Psoas muscle (tissue), 8 donors: ENCODE results near the gene FBXW8. TPM values are rescaled to one million over a fixed set of nuclear protein-coding genes. Genes with fewer than 3 reads are reported as not detected.

ENCODE experiments used
- ATAC-seq, 4 donors: fragments of 200-7000 bp; cut with Tn5 transposase; one replicate each; pipeline ENCODE4 v1.9.1; 2020; ENCODE audit warnings: moderate library complexity in 3 of 4, mild to moderate bottlenecking in 2 of 4
- DNase-seq, 2 donors: peaks; one replicate each; pipeline ENCODE4 v3.0.0-alpha.2; 2020
- H3K27ac ChIP-seq: fragments of 200-600 bp; one replicate; pipeline ENCODE4 v1.8.0; 2022
- H3K27me3 ChIP-seq, 3 donors: fragments of 200-600 bp in 1 of 3; one replicate each; pipeline versions ENCODE4 v1.6.1 to v1.8.0; 2013 to 2022; ENCODE audit warnings: low read length in 2 of 3, mild to moderate bottlenecking in 2 of 3, moderate library complexity in 1 of 3; ENCODE audit not compliant: insufficient read depth in 3 of 3
- H3K36me3 ChIP-seq, 2 donors: fragments of 200-600 bp in 1 of 2; one replicate each; pipeline versions ENCODE4 v1.6.1 to v1.8.0; 2013 to 2022; ENCODE audit warnings: low read depth in 1 of 2, mild to moderate bottlenecking in 1 of 2, moderate library complexity in 1 of 2; ENCODE audit not compliant: insufficient read depth in 1 of 2
- H3K4me1 ChIP-seq: fragments of 200-600 bp; one replicate; pipeline ENCODE4 v1.8.0; 2022
- H3K4me3 ChIP-seq: fragments of 200-600 bp; one replicate; pipeline ENCODE4 v1.8.0; 2022; ENCODE audit warnings: mild to moderate bottlenecking
- H3K9me3 ChIP-seq: fragments of 200-600 bp; one replicate; pipeline ENCODE4 v1.8.0; 2022
- CTCF ChIP-seq: fragments of 200-600 bp; IDR thresholded peaks from one replicate; pipeline ENCODE4 v1.8.0; 2022; ENCODE audit warnings: antibody characterized with exemption
- WGBS, 3 donors: extraction: QIAGEN DNeasy Blood & Tissue Kit; methylation state at CpG; one replicate each; pipeline versions ENCODE4 v1.1.6 to v1.1.7; 2013; 5-methylcytosine and 5-hydroxymethylcytosine counted together
- intact Hi-C, 2 donors: fragments of 100-400 bp; cut with DNase I; formaldehyde crosslinking; loops; one replicate each; pipeline versions ENCODE4 v1.11.0 to v1.14.2; 2022
- polyA plus RNA-seq, 3 donors: library from polyadenylated mRNA; stranded (reverse); fragments of 200-250 nt; gene quantifications; one replicate each; pipeline ENCODE4 v1.2.3, GENCODE V29; 2013
- total RNA-seq, 4 donors: library from RNA; stranded (reverse); fragmentation: NEBNext Ultra II Directional in 2 of 4; extraction: Animal tissue kit (Norgen Biotek cat#: 25700) in 2 of 4; gene quantifications; one replicate each; pipeline versions ENCODE4 v1.2.1 to v1.2.4, GENCODE V29; 2021 to 2023
- donor health status: healthy with polysubstance abuse.
- donor health status: DM: no; HTN: no; CAD: no; lungs with moderate emphysema.
- donor health status: Bipolar disorder and iron deficiency.
- donor health status: healthy.
- donor health status: DM: yes; HTN: yes; CAD: no.
- donor health status: DM: no; HTN: no; CAD: no.
- donor health status: DM: no; HTN: no; CAD: no.
- donor health status: DM: yes; HTN: yes; CAD: no.

Gene FBXW8
- total and polyA plus RNA-seq, 7 donors: 1.1 to 5.7 (median 3.0) TPM

GRCh38 chr12:117020536-117021220, 109.9 kb downstream of the FBXW8 start:
- peaks cover 0 to 29% of the 10 kb centered on the region in 2 donors for H3K36me3 ChIP-seq
- WGBS, 3 donors: 77 to 82% (median 78%) methylated on average over 12 of the region's 12 CpGs

GRCh38 chr12:117022465-117022864, 111.7 kb downstream of the FBXW8 start:
- Histone ChIP-seq H3K4me1 (peaks cover 5% of the 10 kb centered on the region), H3K36me3 (peaks cover 0 to 30% of the 10 kb centered on the region in 2 donors), H3K9me3 (no peaks in the 10 kb centered on the region), H3K4me3 (no peak overlapping the region), H3K27ac (no peak overlapping the region), H3K27me3 (no peaks in the 10 kb centered on the region)
- ATAC-seq (no peak), DNase-seq (no peak)
- no peak for TF ChIP-seq CTCF
- WGBS, 3 donors: 83 to 88% (median 88%) methylated on average over 6 of the region's 6 CpGs
- intact Hi-C loops: no loop called here

More at GRCh38 chr12:117020536-117021220, 109.9 kb downstream of the FBXW8 start:
- H3K27me3 ChIP-seq: no peaks in the 10 kb centered on the region
- H3K4me3 ChIP-seq: no peak overlapping the region
- DNase-seq (no peak), ATAC-seq (no peak)
- peaks cover 2% of the 10 kb centered on the region for H3K4me1 ChIP-seq
- TF ChIP-seq CTCF: no peak
- no peaks in the 10 kb centered on the region for H3K9me3 ChIP-seq
- intact Hi-C loops: no loop called here
- no peak overlapping the region for H3K27ac ChIP-seq

- Histone ChIP-seq H3K27me3 (no peaks in the 10 kb centered on the region), H3K4me3 (no peak overlapping the region), H3K36me3 (peaks cover 2 to 44% of the 10 kb centered on the region in 2 donors), H3K9me3 (no peaks in the 10 kb centered on the region), H3K27ac (no peak overlapping the region), H3K4me1 (peaks cover 5% of the 10 kb centered on the region)
- DNase-seq: no peak
- WGBS, 3 donors: 89 to 90% (median 90%) methylated on average over 24 of the region's 24 CpGs
- TF ChIP-seq CTCF: no peak
- intact Hi-C loops: no loop called here
- ATAC-seq: no peak
Observed at GRCh38 chr12:117023998-117024960, 113.5 kb downstream of the FBXW8 start.

GRCh38 chr12:117024961-117025480, 114.3 kb downstream of the FBXW8 start:
- peak in 1 of 4 donors; percentile 8 for ATAC-seq
- no peaks in the 10 kb centered on the region for H3K9me3 ChIP-seq
- H3K27me3 ChIP-seq: no peaks in the 10 kb centered on the region
- no peak overlapping the region for H3K4me3 ChIP-seq
- 85 to 94% (median 90%) methylated on average over 10 of the region's 10 CpGs for WGBS, 3 donors
- intact Hi-C loops: loop anchor here (5.0 kb wide), 2 partner anchors 92 to 127 kb away; no protein-coding TSS in a partner anchor
- no peak for DNase-seq
- H3K4me1 ChIP-seq: peaks cover 5% of the 10 kb centered on the region
- peaks cover 2 to 51% of the 10 kb centered on the region in 2 donors for H3K36me3 ChIP-seq
- H3K27ac ChIP-seq: no peak overlapping the region
- no peak for TF ChIP-seq CTCF
